Transverse colon (tissue), 4 donors: Measurements from ENCODE around the gene UNC13C.

Experiments
- CTCF ChIP-seq, 5 experiments: fragments of 200-600 bp in 3 of 5; fragments of 450-650 bp in 2 of 5; sonication (generic) in 3 of 5; IDR thresholded peaks; 1 replicate in 2 of 5; 2 replicates in 3 of 5; pipeline ENCODE4 v1.5.1; 2016 to 2017; ENCODE audit warnings: antibody characterized with exemption in 5 of 5, inconsistent platforms in 3 of 5, mild to moderate bottlenecking in 2 of 5, moderate library complexity in 1 of 5
- EP300 ChIP-seq: sonication (generic); formaldehyde crosslinking; IDR thresholded peaks from one replicate; pipeline ENCODE4 v1.6.1; 2017; ENCODE audit warnings: antibody characterized with exemption, low read depth
- POLR2A ChIP-seq: fragments of 450-650 bp; IDR thresholded peaks from one replicate; pipeline ENCODE4 v1.6.1; 2016; ENCODE audit warnings: antibody characterized with exemption, mild to moderate bottlenecking, moderate library complexity
- POLR2AphosphoS5 ChIP-seq, 3 donors: sonication (generic); formaldehyde crosslinking; IDR thresholded peaks; one replicate each; pipeline ENCODE4 v1.6.1; 2016; ENCODE audit warnings: antibody characterized with exemption in 3 of 3

- TF ChIP-seq POLR2A: no peak
- no peak for TF ChIP-seq CTCF (IDR thresholded peaks at IDR 0.05)
- TF ChIP-seq EP300: no peak
- no peak for TF ChIP-seq POLR2AphosphoS5 (IDR thresholded peaks at IDR 0.05)
These were observed 249.3 kb downstream of the UNC13C start for GRCh38 chr15:54227569-54227968.
